ENCODE measurements around the gene POLG. TPM values are rescaled to one million over a fixed set of nuclear protein-coding genes. Genes with fewer than 3 reads are reported as not detected.
"Not testable (repeated sequence)": the region's sequence is repeated elsewhere in the genome, so short reads cannot be mapped to it uniquely, and the experiment has no call there.

The POLG gene
- total RNA-seq, 1 donor from 2014 or later, result 39.7 TPM

DNA sequence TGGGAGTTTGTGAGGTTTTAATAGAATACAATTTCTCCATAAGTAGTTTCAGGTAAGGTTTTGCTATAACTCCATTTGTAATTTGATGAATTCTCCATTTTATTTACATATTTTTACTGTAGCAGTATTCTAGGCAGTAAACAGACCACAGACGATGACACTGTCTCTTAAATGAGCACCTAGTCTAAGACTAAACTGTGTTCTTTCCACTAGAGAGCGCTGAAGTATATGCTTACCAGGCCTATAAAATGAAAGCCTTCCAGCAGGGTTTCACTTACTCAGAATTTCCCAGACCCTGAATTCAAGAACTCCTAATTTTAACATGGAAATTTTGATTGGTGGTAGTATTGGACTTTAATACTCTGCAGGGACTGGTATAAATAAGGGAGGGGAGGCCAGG is 41.6 kb downstream of the POLG start:
- H3K27ac ChIP-seq (ENCODE audit: low read depth, low read length), result no peak overlapping the region
- peaks cover 0 to 3% (median 0%) of the 10 kb centered on the region in 3 donors for H3K36me3 ChIP-seq (ENCODE audit: control insufficient read depth in 3 of 3, insufficient read depth in 3 of 3, low read length in 3 of 3)

DNA sequence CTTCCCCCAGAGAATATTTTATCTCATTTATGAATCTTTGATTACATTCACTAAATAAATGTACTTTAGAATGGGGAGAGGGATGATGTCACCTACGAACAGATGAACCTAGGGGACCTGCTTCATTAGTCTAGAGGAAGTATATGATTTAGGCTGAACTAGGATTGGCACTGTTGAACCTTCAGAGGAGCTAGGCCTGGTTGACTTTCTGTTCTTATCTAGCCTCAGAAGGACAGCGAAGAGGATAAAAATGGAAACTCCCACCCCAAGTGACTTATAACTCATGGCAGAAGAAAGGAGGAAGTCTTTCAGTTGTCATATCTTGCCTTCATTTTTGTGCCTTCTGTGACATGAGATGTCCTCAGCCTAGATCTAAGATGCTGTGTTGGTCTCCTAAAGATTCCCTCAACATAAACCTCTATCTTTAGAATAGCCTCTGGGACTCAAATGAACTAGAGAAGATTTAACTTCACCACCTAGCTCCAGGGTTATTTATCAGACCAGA is 42.6 kb downstream of the POLG start:
- no peak overlapping the region for H3K4me3 ChIP-seq (ENCODE audit: low read length in 3 of 3)
- H3K27ac ChIP-seq (ENCODE audit: low read depth, low read length), result no peak overlapping the region
- H3K4me1 ChIP-seq (ENCODE audit: control insufficient read depth in 3 of 3, insufficient read depth in 3 of 3, low read length in 3 of 3), result no peaks in the 10 kb centered on the region
- no peak overlapping the region for H3K9ac ChIP-seq (ENCODE audit: low read depth in 1 of 3, low read length in 3 of 3)
- peaks cover 0 to 3% (median 0%) of the 10 kb centered on the region in 3 donors for H3K36me3 ChIP-seq (ENCODE audit: control insufficient read depth in 3 of 3, insufficient read depth in 3 of 3, low read length in 3 of 3)
- no peaks in the 10 kb centered on the region for H3K9me3 ChIP-seq (ENCODE audit: control insufficient read depth in 3 of 3, low read length in 3 of 3)
- no peaks in the 10 kb centered on the region for H3K27me3 ChIP-seq (ENCODE audit: control insufficient read depth in 3 of 3, insufficient read depth in 3 of 3, low read length in 3 of 3)

More for the DNA sequence above, 41.6 kb downstream of the POLG start:
- Histone ChIP-seq H3K9ac (ENCODE audit: low read depth in 1 of 3, low read length in 3 of 3) (no peak overlapping the region), H3K4me3 (ENCODE audit: low read length in 3 of 3) (no peak overlapping the region), H3K9me3 (ENCODE audit: control insufficient read depth in 3 of 3, low read length in 3 of 3) (no peaks in the 10 kb centered on the region), H3K27me3 (ENCODE audit: control insufficient read depth in 3 of 3, insufficient read depth in 3 of 3, low read length in 3 of 3) (no peaks in the 10 kb centered on the region), H3K4me1 (ENCODE audit: control insufficient read depth in 3 of 3, insufficient read depth in 3 of 3, low read length in 3 of 3) (no peaks in the 10 kb centered on the region)

DNA sequence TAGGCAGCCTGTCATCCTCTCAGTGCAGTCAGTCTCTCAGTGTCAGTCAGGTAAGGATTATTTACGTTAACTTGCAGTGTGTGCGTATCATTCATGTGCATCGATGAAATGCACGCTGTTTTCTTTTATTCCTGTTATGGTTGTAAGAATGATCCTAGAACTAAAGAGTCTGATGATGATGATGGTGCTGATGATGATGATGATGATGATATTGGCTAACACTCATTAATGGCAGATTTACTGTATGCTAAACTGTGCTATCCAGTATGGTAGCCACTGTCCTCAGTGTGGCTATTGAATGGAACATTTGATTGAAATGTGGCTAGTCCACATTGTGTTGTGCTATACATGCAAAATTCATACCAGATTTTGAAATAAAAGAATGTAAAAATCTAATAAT is 51.4 kb downstream of the POLG start:
- H3K4me1 ChIP-seq (ENCODE audit: control insufficient read depth in 3 of 3, insufficient read depth in 3 of 3, low read length in 3 of 3), result no peaks in the 10 kb centered on the region
- H3K9ac ChIP-seq (ENCODE audit: low read depth in 1 of 3, low read length in 3 of 3), result no peak overlapping the region
- H3K36me3 ChIP-seq (ENCODE audit: control insufficient read depth in 3 of 3, insufficient read depth in 3 of 3, low read length in 3 of 3), result no peaks in the 10 kb centered on the region
- H3K9me3 ChIP-seq (ENCODE audit: control insufficient read depth in 3 of 3, low read length in 3 of 3), result no peaks in the 10 kb centered on the region
- H3K4me3 ChIP-seq (ENCODE audit: low read length in 3 of 3), result no peak overlapping the region
- no peaks in the 10 kb centered on the region for H3K27me3 ChIP-seq (ENCODE audit: control insufficient read depth in 3 of 3, insufficient read depth in 3 of 3, low read length in 3 of 3)
- no peak overlapping the region for H3K27ac ChIP-seq (ENCODE audit: low read depth, low read length)

DNA sequence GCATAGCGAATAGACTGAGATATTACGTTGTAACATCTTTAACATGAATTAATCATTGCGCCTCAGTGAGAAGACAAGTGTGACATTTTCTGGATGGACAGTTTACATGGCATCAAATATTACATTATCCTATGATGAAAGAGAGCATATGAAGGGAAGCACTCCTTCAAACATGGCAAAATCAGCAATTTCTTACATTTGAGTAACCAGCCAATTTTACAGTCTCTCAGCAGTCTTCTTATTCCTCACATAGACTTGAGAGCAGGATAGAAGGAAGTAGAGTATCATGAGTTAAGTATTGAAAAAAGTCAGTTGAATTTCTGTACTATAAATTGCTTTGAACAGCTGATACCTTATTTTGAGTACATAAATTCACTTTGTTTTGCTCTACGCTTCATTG is 52.0 kb downstream of the POLG start:
- H3K4me3 ChIP-seq (ENCODE audit: low read length in 3 of 3), result no peak overlapping the region
- no peaks in the 10 kb centered on the region for H3K27me3 ChIP-seq (ENCODE audit: control insufficient read depth in 3 of 3, insufficient read depth in 3 of 3, low read length in 3 of 3)
- no peak overlapping the region for H3K9ac ChIP-seq (ENCODE audit: low read depth in 1 of 3, low read length in 3 of 3)
- H3K9me3 ChIP-seq (ENCODE audit: control insufficient read depth in 3 of 3, low read length in 3 of 3), result no peaks in the 10 kb centered on the region
- H3K4me1 ChIP-seq (ENCODE audit: control insufficient read depth in 3 of 3, insufficient read depth in 3 of 3, low read length in 3 of 3), result no peaks in the 10 kb centered on the region
- H3K36me3 ChIP-seq (ENCODE audit: control insufficient read depth in 3 of 3, insufficient read depth in 3 of 3, low read length in 3 of 3), result no peaks in the 10 kb centered on the region
- H3K27ac ChIP-seq (ENCODE audit: low read depth, low read length), result no peak overlapping the region

DNA sequence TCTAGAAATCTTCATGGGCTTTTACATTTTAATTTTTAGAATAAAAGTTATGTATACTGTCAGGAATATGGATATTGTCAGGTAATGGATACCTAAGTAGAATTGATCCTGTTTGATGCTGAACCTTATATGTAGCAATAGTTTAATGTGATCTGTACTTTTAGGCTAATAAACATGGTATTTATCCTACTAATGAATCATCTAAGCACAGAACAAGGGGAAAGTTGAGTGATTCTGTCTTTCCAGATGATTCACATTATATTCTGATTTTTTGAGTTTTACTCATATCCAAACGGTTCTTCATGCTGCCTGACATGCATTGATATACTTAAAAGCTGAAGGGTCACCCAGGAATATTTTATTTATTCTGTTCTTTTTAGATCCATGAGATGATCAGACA is 56.3 kb downstream of the POLG start:
- H3K27ac ChIP-seq (ENCODE audit: low read depth, low read length), result no peak overlapping the region
- no peaks in the 10 kb centered on the region for H3K9me3 ChIP-seq (ENCODE audit: control insufficient read depth in 3 of 3, low read length in 3 of 3)
- no peaks in the 10 kb centered on the region for H3K4me1 ChIP-seq (ENCODE audit: control insufficient read depth in 3 of 3, insufficient read depth in 3 of 3, low read length in 3 of 3)
- no peaks in the 10 kb centered on the region for H3K36me3 ChIP-seq (ENCODE audit: control insufficient read depth in 3 of 3, insufficient read depth in 3 of 3, low read length in 3 of 3)
- H3K9ac ChIP-seq (ENCODE audit: low read depth in 1 of 3, low read length in 3 of 3), result no peak overlapping the region
- H3K27me3 ChIP-seq (ENCODE audit: control insufficient read depth in 3 of 3, insufficient read depth in 3 of 3, low read length in 3 of 3), result no peaks in the 10 kb centered on the region
- H3K4me3 ChIP-seq (ENCODE audit: low read length in 3 of 3), result no peak overlapping the region

DNA sequence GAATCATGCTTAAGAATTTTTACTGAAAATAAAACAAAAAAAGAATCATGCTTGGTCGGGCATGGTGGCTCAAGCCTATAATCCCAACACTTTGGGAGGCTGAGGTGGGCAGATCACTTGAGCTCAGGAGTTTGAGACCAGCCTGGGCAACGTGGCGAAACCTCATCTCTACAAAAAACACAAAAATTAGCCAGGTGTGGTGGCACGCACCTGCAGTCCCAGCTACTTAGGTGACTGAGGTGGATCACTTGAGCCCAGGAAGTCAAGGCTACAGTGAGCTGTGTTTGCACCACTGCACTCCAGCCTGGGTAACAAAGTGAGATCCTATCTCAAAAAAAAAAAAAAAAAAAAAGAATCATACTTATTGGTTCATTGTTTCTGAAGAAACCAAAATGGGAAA is 57.3 kb downstream of the POLG start:
- H3K27me3 ChIP-seq (ENCODE audit: control insufficient read depth in 3 of 3, insufficient read depth in 3 of 3, low read length in 3 of 3); H3K9me3 ChIP-seq (ENCODE audit: control insufficient read depth in 3 of 3, low read length in 3 of 3); H3K4me1 ChIP-seq (ENCODE audit: control insufficient read depth in 3 of 3, insufficient read depth in 3 of 3, low read length in 3 of 3); H3K36me3 ChIP-seq (ENCODE audit: control insufficient read depth in 3 of 3, insufficient read depth in 3 of 3, low read length in 3 of 3); H3K27ac ChIP-seq (ENCODE audit: low read depth, low read length); H3K9ac ChIP-seq (ENCODE audit: low read depth in 1 of 3, low read length in 3 of 3); H3K4me3 ChIP-seq (ENCODE audit: low read length in 3 of 3): not testable (repeated sequence)

Small RNAs within 50 kb of the gene (small RNA-seq; reads per million reads assigned to genes)
- gene MIR6766, result not detected

Other genes starting within 250 kb of the POLG start
- gene ABHD2, start 246.4 kb downstream of the POLG start, total RNA-seq, result 23.0 TPM
- 0.52 TPM for gene RLBP1, start 113.2 kb downstream of the POLG start, total RNA-seq
- gene FANCI, start 90.8 kb downstream of the POLG start, total RNA-seq, result 12.0 TPM
- gene RHCG, start 161.8 kb upstream of the POLG start, total RNA-seq, result not detected
- gene TICRR, start 240.6 kb upstream of the POLG start, total RNA-seq, result 1.6 TPM